ENCODE results near the gene LRRC4C. TPM values are rescaled to one million over a fixed set of nuclear protein-coding genes. Genes with fewer than 3 reads are reported as not detected.

LRRC4C gene
- total and polyA plus RNA-seq, 4 donors: 0.10 to 0.93 (median 0.30) TPM

DNA sequence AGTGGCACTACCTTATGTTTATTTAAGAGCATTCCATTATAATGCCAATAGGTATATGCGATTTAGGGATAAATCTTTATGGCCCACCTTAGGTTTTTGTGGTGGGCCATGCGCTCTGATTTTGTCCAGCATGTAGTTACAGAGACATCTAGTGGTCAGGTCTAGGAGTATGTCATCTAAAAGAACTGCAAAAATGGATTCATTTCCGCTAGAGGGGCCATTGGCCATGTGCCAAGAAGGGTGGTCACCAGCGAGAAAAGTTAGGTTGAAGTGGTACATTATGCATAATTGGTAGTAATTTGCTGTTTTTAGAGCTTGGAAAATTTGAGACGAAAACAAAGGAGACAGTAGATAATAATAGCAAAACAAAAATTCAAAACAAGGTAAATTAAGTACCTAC lies 27.7 kb downstream of the LRRC4C start:
- Histone ChIP-seq H3K36me3 (ENCODE audit: control insufficient read depth in 4 of 4, insufficient read depth in 3 of 4, low read depth in 1 of 4, low read length in 3 of 4) (no peaks in the 10 kb centered on the region), H3K9ac (ENCODE audit: low read depth in 1 of 2, low read length in 2 of 2) (no peak overlapping the region), H3K4me3 (ENCODE audit: low read depth in 1 of 3, low read length in 3 of 3) (no peak overlapping the region), H3K27ac (ENCODE audit: low read depth in 1 of 2, low read length in 2 of 2) (no peak overlapping the region), H3K27me3 (ENCODE audit: control insufficient read depth in 4 of 4, insufficient read depth in 4 of 4, low read length in 3 of 4) (no peaks in the 10 kb centered on the region), H3K4me1 (ENCODE audit: control insufficient read depth in 4 of 4, insufficient read depth in 4 of 4, low read length in 3 of 4) (no peaks in the 10 kb centered on the region), H3K9me3 (ENCODE audit: control insufficient read depth in 4 of 4, low read length in 3 of 4) (no peaks in the 10 kb centered on the region)
- TF ChIP-seq YY1 (IDR thresholded peaks at IDR 0.05) (no peak), JUND (IDR thresholded peaks at IDR 0.05) (no peak), RAD21 (IDR thresholded peaks at IDR 0.05) (peak; percentile 92 to 97)
- TF ChIP-seq, protein P1, sequence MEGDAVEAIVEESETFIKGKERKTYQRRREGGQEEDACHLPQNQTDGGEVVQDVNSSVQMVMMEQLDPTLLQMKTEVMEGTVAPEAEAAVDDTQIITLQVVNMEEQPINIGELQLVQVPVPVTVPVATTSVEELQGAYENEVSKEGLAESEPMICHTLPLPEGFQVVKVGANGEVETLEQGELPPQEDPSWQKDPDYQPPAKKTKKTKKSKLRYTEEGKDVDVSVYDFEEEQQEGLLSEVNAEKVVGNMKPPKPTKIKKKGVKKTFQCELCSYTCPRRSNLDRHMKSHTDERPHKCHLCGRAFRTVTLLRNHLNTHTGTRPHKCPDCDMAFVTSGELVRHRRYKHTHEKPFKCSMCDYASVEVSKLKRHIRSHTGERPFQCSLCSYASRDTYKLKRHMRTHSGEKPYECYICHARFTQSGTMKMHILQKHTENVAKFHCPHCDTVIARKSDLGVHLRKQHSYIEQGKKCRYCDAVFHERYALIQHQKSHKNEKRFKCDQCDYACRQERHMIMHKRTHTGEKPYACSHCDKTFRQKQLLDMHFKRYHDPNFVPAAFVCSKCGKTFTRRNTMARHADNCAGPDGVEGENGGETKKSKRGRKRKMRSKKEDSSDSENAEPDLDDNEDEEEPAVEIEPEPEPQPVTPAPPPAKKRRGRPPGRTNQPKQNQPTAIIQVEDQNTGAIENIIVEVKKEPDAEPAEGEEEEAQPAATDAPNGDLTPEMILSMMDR (IDR thresholded peaks at IDR 0.05; ENCODE audit: low read depth, low read length, missing input control): peak; percentile 47
- WGBS: 44% methylated on average over 5 of the region's 5 CpGs
- no peak for DNase-seq (ENCODE audit: low spot score)

DNA sequence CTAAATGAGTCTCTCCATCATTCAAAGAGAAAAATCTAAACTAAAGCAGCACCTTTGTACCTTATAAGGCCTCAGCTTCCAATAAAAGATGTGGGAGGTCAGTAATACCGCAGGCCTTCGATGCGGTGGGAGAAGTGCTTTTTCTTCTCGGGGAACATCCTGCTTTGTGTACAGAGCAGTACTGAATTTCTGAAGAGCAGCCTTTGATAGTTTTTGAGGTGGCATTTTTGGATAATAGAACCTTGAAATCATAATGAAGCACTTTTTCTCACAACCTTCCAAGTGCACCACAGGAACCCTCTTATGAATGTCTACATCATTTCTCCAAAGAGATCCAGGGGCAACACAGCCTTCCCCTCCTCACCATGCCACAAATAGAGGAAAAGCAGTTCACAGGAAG lies 39.6 kb downstream of the LRRC4C start:
- H3K9me3 ChIP-seq (ENCODE audit: control insufficient read depth in 4 of 4, low read length in 3 of 4): no peaks in the 10 kb centered on the region
- WGBS: 97% methylated on average over 4 of the region's 4 CpGs
- H3K27me3 ChIP-seq (ENCODE audit: control insufficient read depth in 4 of 4, insufficient read depth in 4 of 4, low read length in 3 of 4): no peaks in the 10 kb centered on the region
- H3K36me3 ChIP-seq (ENCODE audit: control insufficient read depth in 4 of 4, insufficient read depth in 3 of 4, low read depth in 1 of 4, low read length in 3 of 4): no peaks in the 10 kb centered on the region
- no peaks in the 10 kb centered on the region for H3K4me1 ChIP-seq (ENCODE audit: control insufficient read depth in 4 of 4, insufficient read depth in 4 of 4, low read length in 3 of 4)
- no peak overlapping the region for H3K9ac ChIP-seq (ENCODE audit: low read depth in 1 of 2, low read length in 2 of 2)
- no peak overlapping the region for H3K4me3 ChIP-seq (ENCODE audit: low read depth in 1 of 3, low read length in 3 of 3)
- TF ChIP-seq EGR1 (IDR thresholded peaks at IDR 0.05; ENCODE audit: low read depth in 2 of 2) (no peak), RAD21 (IDR thresholded peaks at IDR 0.05) (no peak), GABPA (IDR thresholded peaks at IDR 0.05 in 1 of 2, conservative IDR thresholded peaks at IDR 0.05 in 1 of 2) (no peak), TAF1 (conservative IDR thresholded peaks at IDR 0.05) (no peak), FOXA1 (IDR thresholded peaks at IDR 0.05) (no peak), JUND (IDR thresholded peaks at IDR 0.05) (no peak), HNF4A (conservative IDR thresholded peaks at IDR 0.05) (no peak), YY1 (IDR thresholded peaks at IDR 0.05) (no peak), NR2F2 (IDR thresholded peaks at IDR 0.05) (no peak), FOXA2 (IDR thresholded peaks at IDR 0.05) (no peak), HNF4G (IDR thresholded peaks at IDR 0.05) (no peak)
- TF ChIP-seq, protein P2, sequence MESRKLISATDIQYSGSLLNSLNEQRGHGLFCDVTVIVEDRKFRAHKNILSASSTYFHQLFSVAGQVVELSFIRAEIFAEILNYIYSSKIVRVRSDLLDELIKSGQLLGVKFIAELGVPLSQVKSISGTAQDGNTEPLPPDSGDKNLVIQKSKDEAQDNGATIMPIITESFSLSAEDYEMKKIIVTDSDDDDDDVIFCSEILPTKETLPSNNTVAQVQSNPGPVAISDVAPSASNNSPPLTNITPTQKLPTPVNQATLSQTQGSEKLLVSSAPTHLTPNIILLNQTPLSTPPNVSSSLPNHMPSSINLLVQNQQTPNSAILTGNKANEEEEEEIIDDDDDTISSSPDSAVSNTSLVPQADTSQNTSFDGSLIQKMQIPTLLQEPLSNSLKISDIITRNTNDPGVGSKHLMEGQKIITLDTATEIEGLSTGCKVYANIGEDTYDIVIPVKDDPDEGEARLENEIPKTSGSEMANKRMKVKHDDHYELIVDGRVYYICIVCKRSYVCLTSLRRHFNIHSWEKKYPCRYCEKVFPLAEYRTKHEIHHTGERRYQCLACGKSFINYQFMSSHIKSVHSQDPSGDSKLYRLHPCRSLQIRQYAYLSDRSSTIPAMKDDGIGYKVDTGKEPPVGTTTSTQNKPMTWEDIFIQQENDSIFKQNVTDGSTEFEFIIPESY (IDR thresholded peaks at IDR 0.05): no peak
- TF ChIP-seq, protein P3, sequence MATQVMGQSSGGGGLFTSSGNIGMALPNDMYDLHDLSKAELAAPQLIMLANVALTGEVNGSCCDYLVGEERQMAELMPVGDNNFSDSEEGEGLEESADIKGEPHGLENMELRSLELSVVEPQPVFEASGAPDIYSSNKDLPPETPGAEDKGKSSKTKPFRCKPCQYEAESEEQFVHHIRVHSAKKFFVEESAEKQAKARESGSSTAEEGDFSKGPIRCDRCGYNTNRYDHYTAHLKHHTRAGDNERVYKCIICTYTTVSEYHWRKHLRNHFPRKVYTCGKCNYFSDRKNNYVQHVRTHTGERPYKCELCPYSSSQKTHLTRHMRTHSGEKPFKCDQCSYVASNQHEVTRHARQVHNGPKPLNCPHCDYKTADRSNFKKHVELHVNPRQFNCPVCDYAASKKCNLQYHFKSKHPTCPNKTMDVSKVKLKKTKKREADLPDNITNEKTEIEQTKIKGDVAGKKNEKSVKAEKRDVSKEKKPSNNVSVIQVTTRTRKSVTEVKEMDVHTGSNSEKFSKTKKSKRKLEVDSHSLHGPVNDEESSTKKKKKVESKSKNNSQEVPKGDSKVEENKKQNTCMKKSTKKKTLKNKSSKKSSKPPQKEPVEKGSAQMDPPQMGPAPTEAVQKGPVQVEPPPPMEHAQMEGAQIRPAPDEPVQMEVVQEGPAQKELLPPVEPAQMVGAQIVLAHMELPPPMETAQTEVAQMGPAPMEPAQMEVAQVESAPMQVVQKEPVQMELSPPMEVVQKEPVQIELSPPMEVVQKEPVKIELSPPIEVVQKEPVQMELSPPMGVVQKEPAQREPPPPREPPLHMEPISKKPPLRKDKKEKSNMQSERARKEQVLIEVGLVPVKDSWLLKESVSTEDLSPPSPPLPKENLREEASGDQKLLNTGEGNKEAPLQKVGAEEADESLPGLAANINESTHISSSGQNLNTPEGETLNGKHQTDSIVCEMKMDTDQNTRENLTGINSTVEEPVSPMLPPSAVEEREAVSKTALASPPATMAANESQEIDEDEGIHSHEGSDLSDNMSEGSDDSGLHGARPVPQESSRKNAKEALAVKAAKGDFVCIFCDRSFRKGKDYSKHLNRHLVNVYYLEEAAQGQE (IDR thresholded peaks at IDR 0.05): no peak
- DNase-seq (ENCODE audit: low spot score): no peak
- no peak overlapping the region for H3K27ac ChIP-seq (ENCODE audit: low read depth in 1 of 2, low read length in 2 of 2)

All from liver (tissue), 9 donors.